ENCODE measurements around the gene SDF2L1. TPM values are rescaled to one million over a fixed set of nuclear protein-coding genes. Genes with fewer than 3 reads are reported as not detected.

SDF2L1 gene
- total and polyA plus RNA-seq, 7 donors = 6.9 to 53.5 (median 13.0) TPM

DNA sequence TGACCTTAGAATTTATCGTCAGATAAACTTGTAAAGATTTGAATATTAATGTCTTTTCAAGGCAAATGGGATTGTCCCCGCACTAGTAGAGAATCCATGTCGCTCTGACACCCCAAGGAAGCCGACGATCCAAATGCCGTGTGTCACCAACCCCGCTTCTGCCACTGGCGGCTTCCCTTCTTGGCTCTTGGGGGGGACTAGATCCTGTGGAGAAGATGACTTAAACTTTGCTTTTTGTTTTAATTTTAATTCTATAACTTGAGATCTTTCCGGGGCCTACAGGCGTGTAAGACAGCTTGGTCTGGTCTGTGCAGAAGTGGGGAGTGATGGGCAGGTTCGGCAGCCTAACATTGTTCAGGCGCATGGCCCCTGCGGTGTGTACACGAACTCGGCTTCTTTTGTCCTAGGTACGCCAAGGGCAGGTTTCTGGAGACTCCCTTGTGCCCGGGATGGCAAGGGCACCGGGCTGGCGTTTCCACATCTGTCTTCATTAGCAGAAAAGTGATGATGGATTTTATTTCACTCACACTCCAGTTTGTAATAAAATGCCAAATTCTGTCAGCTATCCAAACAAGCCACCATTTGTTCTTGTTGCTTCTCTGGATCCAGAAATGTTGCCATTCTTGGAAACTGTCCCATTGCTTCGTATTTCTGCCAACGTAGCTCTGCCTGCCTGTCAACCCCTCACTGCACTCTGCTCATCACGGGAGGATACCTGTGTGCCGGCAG, 19.0 kb upstream of the SDF2L1 start:
- no peaks in the 10 kb centered on the region for H3K9me3 ChIP-seq
- ATAC-seq (peak in 1 of 4 donors; percentile 35), DNase-seq (no peak)
- no peak for TF ChIP-seq CTCF (IDR thresholded peaks at IDR 0.05)
- intact Hi-C loops (cut with DNase I) = no loop called here
- H3K36me3 ChIP-seq (ENCODE audit: insufficient read depth in 1 of 2, low read depth in 1 of 2) = peaks cover 0 to 17% of the 10 kb centered on the region in 2 donors
- H3K27ac ChIP-seq = no peak overlapping the region
- no peaks in the 10 kb centered on the region for H3K27me3 ChIP-seq (ENCODE audit: insufficient read depth in 3 of 3, low read length in 2 of 3)
- H3K4me3 ChIP-seq = no peak overlapping the region
- 52 to 69% (median 57%) methylated on average over 23 of the region's 23 CpGs for WGBS, 3 donors
- peaks cover 33% of the 10 kb centered on the region for H3K4me1 ChIP-seq

- intact Hi-C loops (cut with DNase I) = no loop called here
- ATAC-seq (peak in 3 of 4 donors; percentile 6 to 20 (median 12)), DNase-seq (no peak)
- Histone ChIP-seq H3K27ac (no peak overlapping the region), H3K36me3 (ENCODE audit: insufficient read depth in 1 of 2, low read depth in 1 of 2) (peaks cover 0 to 17% of the 10 kb centered on the region in 2 donors), H3K27me3 (ENCODE audit: insufficient read depth in 3 of 3, low read length in 2 of 3) (no peaks in the 10 kb centered on the region), H3K4me3 (no peak overlapping the region), H3K9me3 (no peaks in the 10 kb centered on the region), H3K4me1 (peaks cover 33% of the 10 kb centered on the region)
- TF ChIP-seq CTCF (IDR thresholded peaks at IDR 0.05) = no peak
- 46 to 61% (median 46%) methylated on average over 6 to 7 of the region's 7 CpGs for WGBS, 3 donors
These were observed 18.5 kb upstream of the SDF2L1 start for GRCh38 chr22:21623648-21623970.

DNA sequence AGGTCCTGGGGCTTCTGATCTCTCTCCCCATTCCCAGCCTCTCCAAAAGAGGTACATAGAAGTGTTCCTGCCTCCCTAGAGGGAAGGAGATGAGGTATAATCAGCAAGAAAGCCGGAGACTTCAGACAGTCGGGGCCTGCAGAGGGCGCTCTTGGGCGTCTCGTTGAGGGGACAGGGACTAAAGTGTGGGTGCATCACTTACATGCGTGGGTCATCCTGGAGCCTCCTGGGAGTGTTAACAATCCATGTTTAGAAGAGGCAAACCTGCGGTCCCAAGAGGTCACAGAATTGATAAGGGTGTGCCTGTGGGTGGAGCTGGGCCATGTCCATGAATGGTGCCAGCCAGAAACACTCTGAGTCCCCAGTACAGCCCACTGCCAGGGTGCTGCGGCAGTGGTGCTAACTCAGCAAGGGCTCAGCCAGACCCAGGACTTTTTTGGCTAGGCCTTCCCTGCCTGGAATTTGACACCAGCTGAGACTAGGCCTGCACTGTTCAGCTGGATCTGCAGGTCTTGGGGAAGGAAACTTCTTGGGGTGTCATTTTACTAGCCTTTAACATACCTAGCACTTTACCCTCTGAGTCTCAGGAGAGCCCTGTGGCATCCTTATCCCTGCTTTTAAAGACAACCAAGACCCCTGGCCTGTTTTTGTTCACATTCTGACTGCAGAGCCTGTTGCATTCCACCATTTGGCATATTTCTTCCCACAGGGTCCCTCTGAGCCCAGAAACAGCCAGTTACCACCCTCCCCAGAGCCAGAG, 17.8 kb upstream of the SDF2L1 start:
- Histone ChIP-seq H3K4me1 (peaks cover 33% of the 10 kb centered on the region), H3K36me3 (ENCODE audit: insufficient read depth in 1 of 2, low read depth in 1 of 2) (peaks cover 0 to 17% of the 10 kb centered on the region in 2 donors), H3K27me3 (ENCODE audit: insufficient read depth in 3 of 3, low read length in 2 of 3) (no peaks in the 10 kb centered on the region), H3K9me3 (no peaks in the 10 kb centered on the region), H3K27ac (no peak overlapping the region), H3K4me3 (no peak overlapping the region)
- TF ChIP-seq CTCF (IDR thresholded peaks at IDR 0.05) = no peak
- ATAC-seq (peak; percentile 60 to 79 (median 73)), DNase-seq (peak; percentile 30 to 67)
- intact Hi-C loops (cut with DNase I) = loop anchor here in 1 of 2 donors (2.0 kb wide), 1 partner anchor 55 kb away; no protein-coding TSS in a partner anchor
- 26 to 41% (median 38%) methylated on average over 8 of the region's 8 CpGs for WGBS, 3 donors

GRCh38 chr22:21624880-21625791, 17.0 kb upstream of the SDF2L1 start:
- intact Hi-C loops (cut with DNase I) = loop anchor here (2.0 to 5.0 kb wide), 2 partner anchors 33 to 56 kb away; no protein-coding TSS in a partner anchor
- 77 to 83% (median 80%) methylated on average over 12 of the region's 12 CpGs for WGBS, 3 donors
- H3K4me3 ChIP-seq = no peak overlapping the region
- no peaks in the 10 kb centered on the region for H3K27me3 ChIP-seq (ENCODE audit: insufficient read depth in 3 of 3, low read length in 2 of 3)
- H3K4me1 ChIP-seq = peaks cover 28% of the 10 kb centered on the region
- no peak for ATAC-seq
- TF ChIP-seq CTCF (IDR thresholded peaks at IDR 0.05) = no peak
- peaks cover 0 to 17% of the 10 kb centered on the region in 2 donors for H3K36me3 ChIP-seq (ENCODE audit: insufficient read depth in 1 of 2, low read depth in 1 of 2)
- H3K9me3 ChIP-seq = no peaks in the 10 kb centered on the region
- H3K27ac ChIP-seq = no peak overlapping the region
- DNase-seq = no peak
